ENCODE measurements around the gene PPP1R14C. TPM values are rescaled to one million over a fixed set of nuclear protein-coding genes. Genes with fewer than 3 reads are reported as not detected.

The PPP1R14C gene
- total and polyA plus RNA-seq, 4 donors = 7.8 to 42.3 (median 26.4) TPM

DNA sequence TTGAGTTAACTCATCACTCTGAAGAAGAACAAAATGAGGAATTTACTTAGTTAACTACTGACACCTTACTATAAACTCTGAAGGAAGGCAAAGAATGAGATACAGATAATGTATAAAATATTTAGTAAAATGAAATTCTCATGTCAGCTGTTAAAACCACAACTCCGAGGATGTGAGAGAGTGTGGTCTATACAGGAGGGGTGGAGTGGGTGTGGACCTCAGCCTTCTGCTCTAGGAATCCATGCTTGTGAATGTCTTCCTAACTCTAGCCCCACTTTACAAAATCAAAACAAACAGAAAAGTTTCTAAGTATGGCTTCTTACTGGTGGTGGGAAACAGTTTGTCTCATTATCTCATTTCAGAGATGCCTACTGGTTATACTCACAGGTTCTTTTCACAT lies 14.2 kb downstream of the PPP1R14C start:
- DNase-seq (ENCODE audit: low read depth in 4 of 6, low spot score in 6 of 6) = no peak
- peaks cover 4% of the 10 kb centered on the region for H3K4me1 ChIP-seq (ENCODE audit: control insufficient read depth, insufficient read depth, low read length)
- H3K36me3 ChIP-seq (ENCODE audit: control insufficient read depth, insufficient read depth, low read length) = no peaks in the 10 kb centered on the region
- H3K4me3 ChIP-seq (ENCODE audit: low read depth, low read length) = no peak overlapping the region
- no CpG with 5 or more reads among the region's 1 CpG for WGBS (ENCODE audit: insufficient coverage)
- H3K27ac ChIP-seq (ENCODE audit: low read depth, low read length) = no peak overlapping the region
- no peaks in the 10 kb centered on the region for H3K27me3 ChIP-seq (ENCODE audit: control insufficient read depth, insufficient read depth, low read length)
- H3K9me3 ChIP-seq (ENCODE audit: control insufficient read depth, insufficient read depth, low read length) = no peaks in the 10 kb centered on the region

DNA sequence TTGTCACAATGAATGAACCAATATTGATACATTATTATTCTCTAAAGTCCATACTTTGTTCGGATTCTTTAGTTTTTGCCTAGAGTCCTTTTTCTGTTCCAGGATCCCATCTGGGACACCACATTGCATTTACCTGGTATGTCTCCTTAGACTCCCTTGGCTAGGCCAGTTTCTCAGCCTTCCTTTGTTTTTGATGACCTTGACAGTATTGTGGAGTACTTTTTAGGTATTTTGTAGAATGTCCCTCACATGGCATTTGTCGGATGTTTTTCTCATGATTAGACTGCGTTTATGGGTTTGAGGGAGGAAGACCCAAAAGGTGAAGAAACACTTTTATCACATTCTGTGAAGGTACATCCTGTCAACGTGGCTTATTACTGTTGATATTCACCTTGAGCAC lies 16.9 kb downstream of the PPP1R14C start:
- WGBS (ENCODE audit: insufficient coverage) = 100% methylated on average over 1 of the region's 4 CpGs
- Histone ChIP-seq H3K9me3 (ENCODE audit: control insufficient read depth, insufficient read depth, low read length) (no peaks in the 10 kb centered on the region), H3K36me3 (ENCODE audit: control insufficient read depth, insufficient read depth, low read length) (no peaks in the 10 kb centered on the region), H3K4me3 (ENCODE audit: low read depth, low read length) (no peak overlapping the region), H3K27ac (ENCODE audit: low read depth, low read length) (no peak overlapping the region), H3K27me3 (ENCODE audit: control insufficient read depth, insufficient read depth, low read length) (no peaks in the 10 kb centered on the region), H3K4me1 (ENCODE audit: control insufficient read depth, insufficient read depth, low read length) (no peaks in the 10 kb centered on the region)
- no peak for DNase-seq (ENCODE audit: low read depth in 4 of 6, low spot score in 6 of 6)

DNA sequence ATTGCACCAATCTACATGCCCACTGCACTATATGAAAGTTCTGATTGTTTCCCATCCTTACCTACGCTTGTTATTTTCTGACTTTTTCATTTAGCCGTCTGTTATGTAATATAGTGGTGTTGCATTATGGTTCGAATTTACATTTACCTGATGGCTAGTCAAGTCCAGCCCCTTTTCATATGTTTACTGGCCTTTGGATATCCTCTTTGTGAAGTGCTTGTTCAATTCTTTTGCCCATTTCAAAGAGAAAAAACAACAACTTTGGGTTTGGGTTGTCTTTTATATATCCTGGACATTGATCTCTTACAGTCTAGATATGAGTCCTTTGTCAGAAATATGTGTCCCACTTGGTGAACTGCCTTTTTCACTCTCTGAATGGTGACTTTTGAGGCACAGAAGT lies 21.1 kb downstream of the PPP1R14C start:
- no peak for DNase-seq (ENCODE audit: low read depth in 4 of 6, low spot score in 6 of 6)
- no peak overlapping the region for H3K27ac ChIP-seq (ENCODE audit: low read depth, low read length)
- no peaks in the 10 kb centered on the region for H3K27me3 ChIP-seq (ENCODE audit: control insufficient read depth, insufficient read depth, low read length)
- H3K4me3 ChIP-seq (ENCODE audit: low read depth, low read length) = no peak overlapping the region
- H3K9me3 ChIP-seq (ENCODE audit: control insufficient read depth, insufficient read depth, low read length) = no peaks in the 10 kb centered on the region
- no CpG with 5 or more reads among the region's 3 CpGs for WGBS (ENCODE audit: insufficient coverage)
- no peaks in the 10 kb centered on the region for H3K36me3 ChIP-seq (ENCODE audit: control insufficient read depth, insufficient read depth, low read length)
- no peaks in the 10 kb centered on the region for H3K4me1 ChIP-seq (ENCODE audit: control insufficient read depth, insufficient read depth, low read length)

DNA sequence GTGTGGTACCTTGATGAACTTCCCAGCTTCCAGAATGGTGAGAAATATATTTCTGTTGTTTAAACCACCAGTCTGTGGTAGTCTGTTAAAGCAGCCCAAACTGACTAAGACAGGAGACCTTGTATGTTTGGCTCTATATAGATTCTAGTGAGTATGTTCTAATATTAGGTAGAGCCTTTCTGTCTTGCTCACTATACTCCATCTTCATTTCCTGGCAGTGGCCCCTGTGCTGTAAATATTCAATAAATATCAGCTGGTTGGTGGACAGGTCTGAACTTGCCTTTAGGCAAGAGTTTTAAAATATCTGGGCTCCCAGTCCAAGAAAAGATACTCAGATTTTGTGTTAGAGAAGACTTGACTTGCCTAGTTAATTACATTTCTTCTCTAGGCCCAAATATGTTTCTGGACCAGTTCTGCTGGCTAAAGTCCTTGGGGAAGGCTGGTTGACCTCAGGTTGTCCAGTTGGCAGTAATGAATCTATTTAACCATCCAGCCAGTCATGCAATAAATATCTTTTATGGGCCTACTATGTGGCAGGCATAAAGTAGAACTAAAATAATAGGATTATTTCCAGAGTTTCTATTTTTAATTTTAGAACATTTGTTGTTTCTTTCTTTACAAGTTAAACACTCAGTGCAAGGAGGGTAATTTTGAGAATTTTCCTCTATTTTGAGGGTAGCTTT lies 22.3 kb downstream of the PPP1R14C start:
- no peak overlapping the region for H3K27ac ChIP-seq (ENCODE audit: low read depth, low read length)
- no peaks in the 10 kb centered on the region for H3K27me3 ChIP-seq (ENCODE audit: control insufficient read depth, insufficient read depth, low read length)
- H3K36me3 ChIP-seq (ENCODE audit: control insufficient read depth, insufficient read depth, low read length) = no peaks in the 10 kb centered on the region
- DNase-seq (ENCODE audit: low read depth in 4 of 6, low spot score in 6 of 6) = no peak
- H3K4me3 ChIP-seq (ENCODE audit: low read depth, low read length) = no peak overlapping the region
- no peaks in the 10 kb centered on the region for H3K4me1 ChIP-seq (ENCODE audit: control insufficient read depth, insufficient read depth, low read length)
- H3K9me3 ChIP-seq (ENCODE audit: control insufficient read depth, insufficient read depth, low read length) = no peaks in the 10 kb centered on the region

DNA sequence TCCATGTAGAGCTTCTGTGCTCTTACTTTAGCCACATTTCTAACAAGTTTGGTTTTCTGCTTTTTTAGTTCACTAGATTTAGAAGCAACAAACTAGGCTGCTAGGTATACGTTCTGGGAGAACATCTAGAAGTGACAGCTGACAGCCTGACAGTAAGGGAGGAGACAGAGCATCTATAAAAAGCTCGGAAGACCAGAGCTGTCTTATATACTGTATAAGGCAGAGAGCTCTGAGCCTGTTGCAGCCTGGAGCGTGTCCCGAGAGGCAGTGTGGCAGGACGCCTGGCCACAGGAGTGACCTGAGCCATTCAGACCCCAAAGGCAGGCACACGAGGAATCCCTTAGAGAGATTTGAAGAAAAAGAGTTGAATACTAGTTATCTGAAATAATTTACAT lies 24.6 kb downstream of the PPP1R14C start:
- 73% methylated on average over 4 of the region's 6 CpGs for WGBS (ENCODE audit: insufficient coverage)
- Histone ChIP-seq H3K27me3 (ENCODE audit: control insufficient read depth, insufficient read depth, low read length) (no peaks in the 10 kb centered on the region), H3K4me1 (ENCODE audit: control insufficient read depth, insufficient read depth, low read length) (no peaks in the 10 kb centered on the region), H3K9me3 (ENCODE audit: control insufficient read depth, insufficient read depth, low read length) (no peaks in the 10 kb centered on the region), H3K36me3 (ENCODE audit: control insufficient read depth, insufficient read depth, low read length) (no peaks in the 10 kb centered on the region), H3K4me3 (ENCODE audit: low read depth, low read length) (no peak overlapping the region), H3K27ac (ENCODE audit: low read depth, low read length) (no peak overlapping the region)
- DNase-seq (ENCODE audit: low read depth in 4 of 6, low spot score in 6 of 6) = no peak

DNA sequence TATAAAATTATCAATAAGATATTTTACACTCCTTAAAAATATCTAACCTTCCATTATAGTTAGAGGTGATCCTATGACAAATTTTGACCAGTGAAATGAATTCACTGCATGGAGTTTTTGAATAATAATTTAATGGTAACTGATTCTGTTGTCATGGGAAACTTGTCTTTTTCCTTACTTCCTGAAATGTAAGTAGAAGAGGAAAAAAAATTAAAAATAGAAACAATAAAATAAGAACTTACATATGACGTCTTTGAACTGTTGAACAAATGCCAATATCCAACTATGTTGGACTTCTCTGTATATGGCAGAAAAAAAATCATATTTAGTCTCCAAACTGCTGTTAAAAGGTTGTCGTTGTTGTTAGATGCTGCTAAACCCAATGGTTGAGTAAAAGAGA lies 26.3 kb downstream of the PPP1R14C start:
- no peak overlapping the region for H3K4me3 ChIP-seq (ENCODE audit: low read depth, low read length)
- DNase-seq (ENCODE audit: low read depth in 4 of 6, low spot score in 6 of 6) = no peak
- 100% methylated on average over 1 of the region's 2 CpGs for WGBS (ENCODE audit: insufficient coverage)
- H3K9me3 ChIP-seq (ENCODE audit: control insufficient read depth, insufficient read depth, low read length) = no peaks in the 10 kb centered on the region
- no peaks in the 10 kb centered on the region for H3K27me3 ChIP-seq (ENCODE audit: control insufficient read depth, insufficient read depth, low read length)
- no peaks in the 10 kb centered on the region for H3K36me3 ChIP-seq (ENCODE audit: control insufficient read depth, insufficient read depth, low read length)
- H3K4me1 ChIP-seq (ENCODE audit: control insufficient read depth, insufficient read depth, low read length) = no peaks in the 10 kb centered on the region
- H3K27ac ChIP-seq (ENCODE audit: low read depth, low read length) = no peak overlapping the region

DNA sequence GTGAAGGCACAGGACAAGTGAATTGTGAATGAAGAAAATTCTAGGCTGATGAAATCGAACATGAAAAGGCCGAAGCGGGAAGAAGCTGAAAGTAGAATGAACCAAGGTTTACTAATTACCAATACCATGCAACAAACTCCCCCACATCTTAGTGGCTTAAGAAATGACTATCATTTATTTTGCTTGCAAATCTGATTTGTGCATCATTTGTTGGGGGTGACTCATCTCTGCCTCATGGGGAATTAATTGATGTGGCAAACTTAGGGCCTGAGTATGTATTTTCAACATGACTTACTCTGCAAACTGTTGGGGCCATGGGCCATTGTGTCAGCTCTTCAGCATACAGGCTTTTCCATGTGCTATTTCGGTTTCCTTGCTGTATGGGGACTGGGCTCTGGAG lies 26.8 kb downstream of the PPP1R14C start:
- Histone ChIP-seq H3K27me3 (ENCODE audit: control insufficient read depth, insufficient read depth, low read length) (no peaks in the 10 kb centered on the region), H3K4me3 (ENCODE audit: low read depth, low read length) (no peak overlapping the region), H3K9me3 (ENCODE audit: control insufficient read depth, insufficient read depth, low read length) (no peaks in the 10 kb centered on the region), H3K27ac (ENCODE audit: low read depth, low read length) (no peak overlapping the region), H3K36me3 (ENCODE audit: control insufficient read depth, insufficient read depth, low read length) (no peaks in the 10 kb centered on the region), H3K4me1 (ENCODE audit: control insufficient read depth, insufficient read depth, low read length) (no peaks in the 10 kb centered on the region)
- WGBS (ENCODE audit: insufficient coverage) = no CpG with 5 or more reads among the region's 4 CpGs
- no peak for DNase-seq (ENCODE audit: low read depth in 4 of 6, low spot score in 6 of 6)

DNA sequence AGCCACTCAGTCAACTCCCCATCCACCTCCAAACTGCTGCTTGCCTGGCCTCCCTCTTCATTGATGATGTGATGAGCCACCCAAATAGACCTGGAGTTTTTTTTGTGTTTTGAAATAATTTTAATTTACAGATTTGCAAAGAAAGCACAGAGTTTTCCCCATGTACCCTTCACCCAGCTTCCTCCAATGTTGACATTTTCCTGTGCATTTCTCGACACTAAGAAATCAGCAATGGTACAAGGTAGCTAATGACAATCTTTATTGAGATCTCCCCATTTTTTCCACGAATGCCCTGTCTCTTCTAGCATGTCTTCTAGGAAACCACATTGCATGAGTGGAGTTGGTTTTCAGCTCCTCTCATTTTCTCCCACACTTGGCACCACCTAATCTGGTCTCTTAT lies 30.1 kb downstream of the PPP1R14C start:
- no peaks in the 10 kb centered on the region for H3K9me3 ChIP-seq (ENCODE audit: control insufficient read depth, insufficient read depth, low read length)
- H3K4me3 ChIP-seq (ENCODE audit: low read depth, low read length) = no peak overlapping the region
- no peaks in the 10 kb centered on the region for H3K27me3 ChIP-seq (ENCODE audit: control insufficient read depth, insufficient read depth, low read length)
- no peak overlapping the region for H3K27ac ChIP-seq (ENCODE audit: low read depth, low read length)
- H3K4me1 ChIP-seq (ENCODE audit: control insufficient read depth, insufficient read depth, low read length) = peaks cover 14% of the 10 kb centered on the region
- no peak for DNase-seq (ENCODE audit: low read depth in 4 of 6, low spot score in 6 of 6)
- 100% methylated on average over 2 of the region's 2 CpGs for WGBS (ENCODE audit: insufficient coverage)
- H3K36me3 ChIP-seq (ENCODE audit: control insufficient read depth, insufficient read depth, low read length) = no peaks in the 10 kb centered on the region

DNA sequence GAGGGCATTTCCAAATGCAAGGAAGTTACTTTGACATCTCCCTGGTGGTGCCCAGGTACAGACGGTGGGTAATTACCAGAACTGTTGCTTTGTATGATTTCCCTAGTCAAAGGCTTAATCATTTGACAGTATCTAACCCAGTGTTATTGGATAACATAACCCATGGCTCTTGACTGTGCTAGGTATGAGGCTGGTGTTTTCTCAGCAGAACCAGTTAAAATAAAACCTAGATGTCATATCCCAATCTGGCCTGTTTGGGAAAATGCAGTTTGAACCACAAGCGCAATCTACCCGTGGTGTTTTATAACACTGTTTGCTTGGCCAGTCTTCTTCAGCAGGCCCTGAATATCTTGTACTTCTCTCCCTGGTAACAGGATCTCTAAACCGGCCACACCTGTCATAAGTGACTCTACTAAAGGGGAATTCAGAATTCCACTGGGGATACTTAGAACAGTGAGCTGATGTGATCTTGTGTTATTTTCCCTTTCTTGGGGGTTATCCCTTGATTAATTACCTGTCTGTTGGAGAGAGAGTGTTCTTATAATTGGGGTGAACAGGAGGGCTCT lies 32.8 kb downstream of the PPP1R14C start:
- H3K27ac ChIP-seq (ENCODE audit: low read depth, low read length) = no peak overlapping the region
- DNase-seq (ENCODE audit: low read depth in 4 of 6, low spot score in 6 of 6) = no peak
- H3K4me3 ChIP-seq (ENCODE audit: low read depth, low read length) = no peak overlapping the region
- WGBS (ENCODE audit: insufficient coverage) = 95% methylated on average over 2 of the region's 4 CpGs
- no peaks in the 10 kb centered on the region for H3K36me3 ChIP-seq (ENCODE audit: control insufficient read depth, insufficient read depth, low read length)
- peaks cover 18% of the 10 kb centered on the region for H3K4me1 ChIP-seq (ENCODE audit: control insufficient read depth, insufficient read depth, low read length)
- H3K9me3 ChIP-seq (ENCODE audit: control insufficient read depth, insufficient read depth, low read length) = no peaks in the 10 kb centered on the region
- no peaks in the 10 kb centered on the region for H3K27me3 ChIP-seq (ENCODE audit: control insufficient read depth, insufficient read depth, low read length)

DNA sequence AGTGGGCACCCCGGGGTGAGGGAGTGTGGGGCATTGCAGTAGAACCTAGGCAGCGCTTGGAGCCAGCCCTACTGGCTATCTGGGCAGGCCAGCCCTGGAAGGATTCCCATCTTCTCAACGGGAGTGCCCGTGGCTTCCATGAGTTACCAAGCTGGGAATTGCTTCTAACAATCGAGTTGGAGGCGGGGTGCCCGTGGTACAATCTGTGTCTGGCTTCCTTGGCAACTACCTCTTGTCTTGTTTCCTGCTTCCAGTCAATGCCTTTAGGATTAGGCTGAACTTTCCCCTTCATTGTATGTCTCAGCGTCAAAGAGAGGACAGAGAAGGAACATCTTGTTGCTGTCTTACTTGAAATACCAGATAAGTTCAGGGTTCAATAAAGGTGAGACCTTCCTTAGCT lies 33.3 kb downstream of the PPP1R14C start:
- no peak overlapping the region for H3K4me3 ChIP-seq (ENCODE audit: low read depth, low read length)
- no peaks in the 10 kb centered on the region for H3K27me3 ChIP-seq (ENCODE audit: control insufficient read depth, insufficient read depth, low read length)
- no peaks in the 10 kb centered on the region for H3K36me3 ChIP-seq (ENCODE audit: control insufficient read depth, insufficient read depth, low read length)
- 70% methylated on average over 8 of the region's 8 CpGs for WGBS (ENCODE audit: insufficient coverage)
- no peak overlapping the region for H3K27ac ChIP-seq (ENCODE audit: low read depth, low read length)
- peak in 1 of 6 donors; percentile 25 for DNase-seq (ENCODE audit: low read depth in 4 of 6, low spot score in 6 of 6)
- H3K4me1 ChIP-seq (ENCODE audit: control insufficient read depth, insufficient read depth, low read length) = peaks cover 18% of the 10 kb centered on the region
- no peaks in the 10 kb centered on the region for H3K9me3 ChIP-seq (ENCODE audit: control insufficient read depth, insufficient read depth, low read length)
